Smooth muscle cell (in vitro differentiated cells): ENCODE results near the gene KIF13A. TPM values are rescaled to one million over a fixed set of nuclear protein-coding genes. Genes with fewer than 3 reads are reported as not detected.

Experiments
- DNase-seq: peaks from one replicate; lab custom pipeline; 2025; ENCODE audit not compliant: unreplicated experiment; lab: John Stamatoyannopoulos, UW
- H2AFZ ChIP-seq: fragments of 200-600 bp; sonication (generic); 2 replicates; pipeline ENCODE4 v1.6.0; 2016; ENCODE audit warnings: antibody characterized with exemption, low read depth, mild to moderate bottlenecking
- H3F3A ChIP-seq: fragments of 200-600 bp; sonication (generic); 2 replicates; pipeline ENCODE4 v1.6.0; 2017; ENCODE audit warnings: antibody characterized with exemption, low read depth
- H3K27ac ChIP-seq: fragments of 200-600 bp; sonication (generic); 2 replicates; pipeline ENCODE4 v1.5.1; 2016; ENCODE audit warnings: low read depth, mild to moderate bottlenecking
- H3K27me3 ChIP-seq: fragments of 200-600 bp; sonication (generic); 2 replicates; pipeline ENCODE4 v1.6.1; 2016; ENCODE audit warnings: low read depth, mild to moderate bottlenecking
- H3K36me3 ChIP-seq: fragments of 200-600 bp; sonication (generic); 2 replicates; pipeline ENCODE4 v1.5.1; 2016; ENCODE audit warnings: low read depth
- H3K4me1 ChIP-seq: fragments of 200-600 bp; sonication (generic); 2 replicates; pipeline ENCODE4 v1.5.1; 2016; ENCODE audit warnings: low read depth
- H3K4me2 ChIP-seq: fragments of 200-600 bp; sonication (generic); 2 replicates; pipeline ENCODE4 v1.6.0; 2016; ENCODE audit warnings: mild to moderate bottlenecking
- H3K4me3 ChIP-seq: fragments of 200-600 bp; sonication (generic); 2 replicates; pipeline ENCODE4 v1.5.1; 2016; ENCODE audit warnings: mild to moderate bottlenecking
- H3K79me2 ChIP-seq: fragments of 200-600 bp; sonication (generic); 2 replicates; pipeline ENCODE4 v1.6.0; 2016; ENCODE audit warnings: low read depth, mild to moderate bottlenecking
- H3K9ac ChIP-seq: fragments of 200-600 bp; sonication (generic); 2 replicates; pipeline ENCODE4 v1.6.0; 2016; ENCODE audit warnings: low read depth
- H3K9me3 ChIP-seq: fragments of 200-600 bp; sonication (generic); replicated peaks from 2 replicates; pipeline ENCODE4 v1.5.1; 2016; ENCODE audit warnings: low read depth
- H4K20me1 ChIP-seq: fragments of 200-600 bp; sonication (generic); 2 replicates; pipeline ENCODE4 v1.6.0; 2016; ENCODE audit warnings: low read depth
- WGBS: methylation state at CpG from one replicate; pipeline ENCODE4 v1.1.7; 2016; ENCODE audit warnings: low lambda C conversion rate; 5-methylcytosine and 5-hydroxymethylcytosine counted together
- polyA plus RNA-seq: library from polyadenylated mRNA; unstranded; fragments of >200 nt; fragmentation: Nextera tagmentation; extraction: Ambion mirVana; gene quantifications from 2 replicates; pipeline ENCODE4 v1.2.1, GENCODE V29; 2016
- total RNA-seq: library from RNA; depleted of rRNA; stranded (reverse); fragments of >200 nt; gene quantifications from 2 replicates; pipeline ENCODE4 v1.2.3, GENCODE V29; 2014
- TF ChIP-seq, protein P1 (sequence below): fragments of 200-600 bp; sonication (generic); IDR thresholded peaks from 2 replicates; pipeline ENCODE4 v1.5.1; 2017; ENCODE audit warnings: borderline replicate concordance, mild to moderate bottlenecking, antibody characterized with exemption; ENCODE audit not compliant: insufficient read depth, poor library complexity, severe bottlenecking

The KIF13A gene
- total and polyA plus RNA-seq, 2 experiments from 2014 or later, result 10.4 to 28.4 TPM

DNA sequence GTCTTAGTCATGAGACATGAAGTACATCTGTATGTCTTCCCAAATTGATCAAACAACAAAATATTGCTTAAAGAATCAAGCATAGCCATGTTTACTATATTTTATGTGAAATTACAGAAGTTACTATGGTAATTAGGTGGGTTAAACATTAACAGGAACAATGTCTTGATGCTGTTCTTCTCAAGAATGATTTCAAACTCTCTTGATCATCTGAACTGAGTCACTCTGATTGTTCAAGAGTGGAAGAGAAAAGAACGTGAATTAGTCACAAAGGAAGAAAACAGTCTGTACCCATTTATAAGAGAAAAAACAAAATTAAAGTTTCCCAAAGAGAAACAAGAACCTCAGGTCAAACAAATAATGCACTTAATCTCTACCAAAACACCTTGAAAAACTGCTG, 218.6 kb downstream of the KIF13A start:
- DNase-seq, result no peak
- 97% methylated on average over 1 of the region's 1 CpG for WGBS
- H3K36me3 ChIP-seq, result peaks cover 27% of the 10 kb centered on the region

DNA sequence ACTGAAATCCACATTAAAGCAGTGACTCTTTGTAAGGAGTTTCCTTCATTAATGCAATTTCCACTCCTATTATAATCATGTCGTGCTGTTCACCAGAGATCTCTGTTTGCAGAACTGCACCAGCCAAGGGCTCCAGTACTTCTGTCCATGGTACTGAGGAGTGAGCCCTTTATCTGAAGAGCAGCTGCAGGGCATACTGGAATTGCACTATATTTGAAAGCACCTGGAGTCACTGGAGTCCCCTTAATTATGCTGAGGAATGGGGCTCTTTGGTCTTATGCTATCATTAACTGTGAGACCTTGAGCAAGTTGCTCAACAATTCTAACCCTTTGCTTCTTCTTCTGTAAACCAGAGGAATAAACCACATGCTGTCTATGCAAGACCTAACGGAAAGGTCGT, 219.0 kb downstream of the KIF13A start:
- Histone ChIP-seq H3K27me3 (no peaks in the 10 kb centered on the region), H4K20me1 (no peaks in the 10 kb centered on the region), H3K4me3 (no peak overlapping the region), H3F3A (no peaks in the 10 kb centered on the region), H2AFZ (no peak overlapping the region), H3K9ac (no peak overlapping the region), H3K4me1 (no peaks in the 10 kb centered on the region), H3K79me2 (no peaks in the 10 kb centered on the region), H3K9me3 (no peaks in the 10 kb centered on the region), H3K36me3 (peaks cover 30% of the 10 kb centered on the region), H3K4me2 (no peak overlapping the region), H3K27ac (no peak overlapping the region)
- no peak for DNase-seq
- WGBS, result 89% methylated on average over 3 of the region's 3 CpGs
- TF ChIP-seq, protein P1, sequence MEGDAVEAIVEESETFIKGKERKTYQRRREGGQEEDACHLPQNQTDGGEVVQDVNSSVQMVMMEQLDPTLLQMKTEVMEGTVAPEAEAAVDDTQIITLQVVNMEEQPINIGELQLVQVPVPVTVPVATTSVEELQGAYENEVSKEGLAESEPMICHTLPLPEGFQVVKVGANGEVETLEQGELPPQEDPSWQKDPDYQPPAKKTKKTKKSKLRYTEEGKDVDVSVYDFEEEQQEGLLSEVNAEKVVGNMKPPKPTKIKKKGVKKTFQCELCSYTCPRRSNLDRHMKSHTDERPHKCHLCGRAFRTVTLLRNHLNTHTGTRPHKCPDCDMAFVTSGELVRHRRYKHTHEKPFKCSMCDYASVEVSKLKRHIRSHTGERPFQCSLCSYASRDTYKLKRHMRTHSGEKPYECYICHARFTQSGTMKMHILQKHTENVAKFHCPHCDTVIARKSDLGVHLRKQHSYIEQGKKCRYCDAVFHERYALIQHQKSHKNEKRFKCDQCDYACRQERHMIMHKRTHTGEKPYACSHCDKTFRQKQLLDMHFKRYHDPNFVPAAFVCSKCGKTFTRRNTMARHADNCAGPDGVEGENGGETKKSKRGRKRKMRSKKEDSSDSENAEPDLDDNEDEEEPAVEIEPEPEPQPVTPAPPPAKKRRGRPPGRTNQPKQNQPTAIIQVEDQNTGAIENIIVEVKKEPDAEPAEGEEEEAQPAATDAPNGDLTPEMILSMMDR, result no peak

More for the DNA sequence above, 218.6 kb downstream of the KIF13A start:
- Histone ChIP-seq H3K9me3 (no peaks in the 10 kb centered on the region), H3K4me2 (no peak overlapping the region), H2AFZ (no peak overlapping the region), H3K4me3 (no peak overlapping the region), H3F3A (no peaks in the 10 kb centered on the region), H3K27ac (no peak overlapping the region), H3K79me2 (no peaks in the 10 kb centered on the region), H4K20me1 (no peaks in the 10 kb centered on the region), H3K27me3 (no peaks in the 10 kb centered on the region), H3K4me1 (no peaks in the 10 kb centered on the region), H3K9ac (no peak overlapping the region)
- TF ChIP-seq, protein P1, result no peak

DNA sequence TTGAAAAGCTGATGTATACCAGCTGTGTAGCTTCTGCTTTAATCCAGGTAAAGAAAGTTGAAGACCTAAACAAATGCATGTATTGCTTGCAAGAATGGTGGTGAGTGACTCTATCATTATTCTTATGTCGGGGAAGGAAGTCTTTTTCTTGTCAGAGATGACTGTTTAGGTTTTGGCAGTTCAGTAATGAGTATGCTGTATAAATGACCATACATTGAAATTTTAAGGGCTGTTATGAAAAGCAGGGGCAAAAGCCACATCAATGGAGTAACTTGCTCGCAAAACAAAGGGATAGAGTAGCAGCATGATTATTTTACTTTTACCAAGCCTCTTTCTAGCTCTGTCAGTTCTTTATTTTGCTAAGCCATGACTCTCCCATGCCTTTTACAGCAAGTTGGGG, 224.8 kb downstream of the KIF13A start:
- peaks cover 11% of the 10 kb centered on the region for H3K36me3 ChIP-seq
- TF ChIP-seq, protein P1, result no peak
- H2AFZ ChIP-seq, result no peak overlapping the region
- no peaks in the 10 kb centered on the region for H3K79me2 ChIP-seq
- H3K4me3 ChIP-seq, result no peak overlapping the region
- no peaks in the 10 kb centered on the region for H3K4me1 ChIP-seq
- H4K20me1 ChIP-seq, result peaks cover 3% of the 10 kb centered on the region
- no peak for DNase-seq
- WGBS, result 88% methylated on average over 2 of the region's 2 CpGs
- H3K4me2 ChIP-seq, result no peak overlapping the region
- H3K9ac ChIP-seq, result no peak overlapping the region
- no peak overlapping the region for H3K27ac ChIP-seq
- H3F3A ChIP-seq, result no peaks in the 10 kb centered on the region
- H3K27me3 ChIP-seq, result no peaks in the 10 kb centered on the region
- no peaks in the 10 kb centered on the region for H3K9me3 ChIP-seq

DNA sequence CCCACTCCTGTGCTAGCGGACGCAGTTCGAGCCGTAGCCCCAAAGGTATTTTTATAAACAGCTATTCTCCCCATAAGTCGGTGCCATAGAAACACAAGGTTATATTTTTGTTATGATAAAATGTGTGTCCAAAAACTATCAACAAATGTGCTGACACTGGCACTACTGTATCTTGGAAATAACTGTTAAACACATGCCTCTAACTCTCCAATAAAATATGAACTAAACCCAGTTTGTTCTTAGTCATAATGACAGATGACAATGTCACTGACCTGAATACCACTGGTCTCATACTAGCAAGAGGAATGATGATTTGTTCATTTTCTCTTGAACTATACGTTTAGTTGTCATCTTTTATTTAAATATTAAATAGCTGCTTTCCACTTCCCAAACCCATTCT, 229.3 kb downstream of the KIF13A start:
- Histone ChIP-seq H3K4me2 (no peak overlapping the region), H3K36me3 (no peaks in the 10 kb centered on the region), H3K9ac (no peak overlapping the region), H4K20me1 (peaks cover 3% of the 10 kb centered on the region), H3K4me3 (no peak overlapping the region), H3K9me3 (no peaks in the 10 kb centered on the region), H3K27me3 (no peaks in the 10 kb centered on the region), H2AFZ (no peak overlapping the region), H3F3A (no peaks in the 10 kb centered on the region), H3K27ac (no peak overlapping the region), H3K4me1 (no peaks in the 10 kb centered on the region), H3K79me2 (no peaks in the 10 kb centered on the region)
- DNase-seq, result no peak
- 100% methylated on average over 6 of the region's 6 CpGs for WGBS
- TF ChIP-seq, protein P1, result no peak
